Epithelial cell of esophagus (primary cell): ENCODE measurements around the gene EMP2.

Experiments used
- DNase-seq: peaks from one replicate; pipeline ENCODE4 v3.0.0; 2010; ENCODE audit warnings: low read depth
- H3K4me3 ChIP-seq: 2 replicates; pipeline ENCODE4 v1.5.1; 2011; ENCODE audit warnings: mild to moderate bottlenecking, low read length, control low read depth
- TF ChIP-seq, protein P1 (sequence below): IDR thresholded peaks from 2 replicates; pipeline ENCODE4 v1.5.1; 2011; ENCODE audit warnings: low read depth, mild to moderate bottlenecking, low read length, control low read depth, inconsistent platforms; ENCODE audit not compliant: insufficient read depth; ENCODE audit errors: missing control alignments

Gene EMP2

DNA sequence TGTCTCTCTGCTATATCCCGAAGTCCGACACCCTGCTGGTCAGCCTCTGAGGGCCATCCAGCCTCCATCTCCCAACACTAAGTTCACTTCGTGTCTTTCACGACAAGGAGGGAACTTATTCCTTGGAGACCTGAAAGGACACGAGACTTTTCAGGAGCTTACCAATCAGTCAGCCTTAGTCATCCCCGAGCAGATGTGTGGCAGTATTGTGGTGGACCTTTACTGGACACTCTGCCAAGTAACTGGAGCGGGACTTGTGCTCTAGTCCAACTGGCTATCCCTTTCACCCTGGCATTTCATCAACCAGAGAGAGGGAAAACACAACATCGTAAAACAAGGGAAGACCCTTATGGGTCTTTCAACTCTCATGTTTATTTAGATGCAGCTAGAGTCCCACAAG, 87.1 kb downstream of the EMP2 start:
- DNase-seq = no peak
- TF ChIP-seq, protein P1, sequence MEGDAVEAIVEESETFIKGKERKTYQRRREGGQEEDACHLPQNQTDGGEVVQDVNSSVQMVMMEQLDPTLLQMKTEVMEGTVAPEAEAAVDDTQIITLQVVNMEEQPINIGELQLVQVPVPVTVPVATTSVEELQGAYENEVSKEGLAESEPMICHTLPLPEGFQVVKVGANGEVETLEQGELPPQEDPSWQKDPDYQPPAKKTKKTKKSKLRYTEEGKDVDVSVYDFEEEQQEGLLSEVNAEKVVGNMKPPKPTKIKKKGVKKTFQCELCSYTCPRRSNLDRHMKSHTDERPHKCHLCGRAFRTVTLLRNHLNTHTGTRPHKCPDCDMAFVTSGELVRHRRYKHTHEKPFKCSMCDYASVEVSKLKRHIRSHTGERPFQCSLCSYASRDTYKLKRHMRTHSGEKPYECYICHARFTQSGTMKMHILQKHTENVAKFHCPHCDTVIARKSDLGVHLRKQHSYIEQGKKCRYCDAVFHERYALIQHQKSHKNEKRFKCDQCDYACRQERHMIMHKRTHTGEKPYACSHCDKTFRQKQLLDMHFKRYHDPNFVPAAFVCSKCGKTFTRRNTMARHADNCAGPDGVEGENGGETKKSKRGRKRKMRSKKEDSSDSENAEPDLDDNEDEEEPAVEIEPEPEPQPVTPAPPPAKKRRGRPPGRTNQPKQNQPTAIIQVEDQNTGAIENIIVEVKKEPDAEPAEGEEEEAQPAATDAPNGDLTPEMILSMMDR = no peak
- no peak overlapping the region for H3K4me3 ChIP-seq

DNA sequence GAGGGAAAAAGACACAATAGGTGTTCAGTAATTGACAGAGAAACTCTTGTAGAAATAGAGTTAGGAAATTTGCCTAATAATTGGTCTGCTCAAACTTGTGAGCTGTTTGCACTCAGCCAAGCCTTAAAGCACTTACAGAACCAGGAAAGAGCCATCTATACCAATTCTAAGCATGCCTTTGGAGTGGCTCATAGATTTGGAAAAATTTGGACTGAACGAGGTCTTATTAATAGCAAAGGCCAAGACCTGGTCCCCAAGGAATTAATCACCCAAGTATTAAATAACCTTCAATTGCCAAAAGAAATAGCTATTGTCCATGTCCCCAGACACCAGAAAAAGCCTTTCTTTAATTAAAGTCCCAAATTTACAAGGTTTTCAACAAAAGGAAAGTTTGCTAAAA, 90.3 kb downstream of the EMP2 start:
- TF ChIP-seq, protein P1 = no peak
- H3K4me3 ChIP-seq = no peak overlapping the region
- no peak for DNase-seq

DNA sequence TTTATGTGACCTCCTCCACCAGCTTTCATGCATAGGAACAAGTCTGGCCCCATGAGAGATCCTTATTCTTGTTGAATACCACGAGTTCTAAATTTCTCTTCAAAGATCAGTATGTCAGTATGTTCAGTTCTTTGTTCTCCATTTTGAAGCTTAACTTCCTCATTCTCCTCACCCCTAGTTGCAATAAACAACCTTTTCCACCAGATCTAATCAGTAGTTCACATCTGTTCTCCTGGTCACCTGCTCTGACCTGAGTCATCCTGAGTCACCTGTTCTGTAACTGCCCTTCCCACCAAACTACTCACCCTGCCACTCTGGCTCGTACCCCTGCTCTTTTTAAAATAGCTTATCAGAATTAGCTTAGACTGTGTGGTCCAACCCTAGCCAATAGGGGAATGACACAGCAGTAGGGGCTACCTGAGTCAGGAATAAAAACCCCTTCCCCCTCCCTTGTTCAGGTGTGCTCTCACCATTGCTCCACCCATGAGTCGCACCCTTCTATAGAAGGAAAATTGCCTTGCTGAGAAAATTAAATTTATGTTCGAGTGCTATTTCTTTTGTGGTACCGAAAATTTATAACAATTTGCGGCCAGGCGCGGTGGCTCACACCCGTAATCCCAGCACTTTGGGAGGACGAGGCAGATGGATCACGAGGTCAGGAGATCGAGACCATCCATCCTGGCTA, 94.6 kb downstream of the EMP2 start:
- no peak overlapping the region for H3K4me3 ChIP-seq
- no peak for DNase-seq
- TF ChIP-seq, protein P1 = no peak

DNA sequence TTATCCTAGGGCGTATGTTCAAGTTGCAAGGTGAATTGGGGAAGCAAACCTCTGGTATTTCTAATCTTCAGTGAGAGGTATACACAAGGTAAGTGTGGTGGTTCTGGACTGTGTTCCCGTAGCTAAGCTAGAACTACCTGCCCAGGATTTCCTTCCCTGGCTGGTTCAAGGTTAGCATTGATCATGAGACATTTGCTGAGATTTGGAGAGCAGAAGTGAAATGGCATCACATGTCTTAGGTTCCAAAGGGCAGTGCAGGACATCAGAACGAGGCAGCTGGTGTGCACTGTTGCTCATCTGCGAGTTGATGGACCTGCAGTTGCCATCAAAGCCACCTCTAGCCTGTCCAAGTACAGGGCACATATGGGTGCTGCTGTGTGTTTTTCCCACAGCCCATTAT, 95.2 kb downstream of the EMP2 start:
- TF ChIP-seq, protein P1 = no peak
- no peak overlapping the region for H3K4me3 ChIP-seq
- no peak for DNase-seq

DNA sequence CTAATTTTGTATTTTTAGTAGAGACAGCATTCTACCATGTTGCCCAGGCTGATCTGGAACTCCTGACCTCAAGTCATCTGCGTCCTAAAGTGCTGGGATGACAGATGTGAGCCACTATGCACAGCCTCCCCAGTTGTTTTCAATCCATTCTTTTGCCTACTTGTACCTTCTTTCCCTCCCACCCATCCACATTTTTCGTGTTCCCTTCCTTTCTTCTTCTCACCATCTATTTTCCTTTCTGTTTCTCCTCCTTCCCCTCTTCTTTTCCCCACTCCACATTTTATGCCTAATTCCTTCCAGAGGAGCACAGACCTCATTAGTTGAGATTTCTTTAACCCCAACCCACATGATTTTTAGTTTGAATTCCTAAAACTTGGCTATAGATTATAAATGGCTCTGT, 100.2 kb downstream of the EMP2 start:
- DNase-seq = no peak
- TF ChIP-seq, protein P1 = no peak
- H3K4me3 ChIP-seq = no peak overlapping the region
